GM18502 (cell line): Measurements from ENCODE around the gene DCTN2.
"Not testable (repeated sequence)": the region's sequence is repeated elsewhere in the genome, so short reads cannot be mapped to it uniquely, and the experiment has no call there.

ENCODE experiments used
- ATAC-seq: cut with Tn5 transposase; IDR thresholded peaks from one replicate; pipeline ENCODE4 v1.9.1; 2021; ENCODE audit warnings: mild to moderate bottlenecking; ENCODE audit not compliant: unreplicated experiment, poor library complexity

The DCTN2 gene

GRCh38 chr12:57577981-57578758 lies 31.2 kb upstream of the DCTN2 start:
- no peak for ATAC-seq

- ATAC-seq = no peak
Observed at GRCh38 chr12:57576613-57577160, 29.7 kb upstream of the DCTN2 start.

GRCh38 chr12:57575771-57576612 lies 29.0 kb upstream of the DCTN2 start:
- no peak for ATAC-seq

- no peak for ATAC-seq
Observed at GRCh38 chr12:57574795-57575194, 27.8 kb upstream of the DCTN2 start.

GRCh38 chr12:57571926-57572762 lies 25.2 kb upstream of the DCTN2 start:
- no peak for ATAC-seq

GRCh38 chr12:57570438-57570837 lies 23.4 kb upstream of the DCTN2 start:
- not testable (repeated sequence) for ATAC-seq

GRCh38 chr12:57569858-57570257 lies 22.9 kb upstream of the DCTN2 start:
- no peak for ATAC-seq

GRCh38 chr12:57568838-57569237 lies 21.8 kb upstream of the DCTN2 start:
- no peak for ATAC-seq

- no peak for ATAC-seq
Observed at GRCh38 chr12:57564178-57564740, 17.3 kb upstream of the DCTN2 start.

- ATAC-seq = no peak
Observed at GRCh38 chr12:57563358-57563757, 16.4 kb upstream of the DCTN2 start.

- ATAC-seq = not testable (repeated sequence)
Observed at GRCh38 chr12:57561117-57561516, 14.1 kb upstream of the DCTN2 start.

GRCh38 chr12:57560516-57560915 lies 13.5 kb upstream of the DCTN2 start:
- no peak for ATAC-seq

GRCh38 chr12:57558864-57559263 lies 11.9 kb upstream of the DCTN2 start:
- no peak for ATAC-seq

GRCh38 chr12:57554897-57555296 lies 7.9 kb upstream of the DCTN2 start:
- no peak for ATAC-seq

- no peak for ATAC-seq
Observed at GRCh38 chr12:57554453-57554852, 7.5 kb upstream of the DCTN2 start.

- ATAC-seq = no peak
Observed at GRCh38 chr12:57553343-57554202, 6.6 kb upstream of the DCTN2 start.

GRCh38 chr12:57552835-57553313 lies 5.9 kb upstream of the DCTN2 start:
- ATAC-seq = no peak

- ATAC-seq = no peak
Observed at GRCh38 chr12:57552306-57552651, 5.3 kb upstream of the DCTN2 start.

- ATAC-seq = no peak
Observed at GRCh38 chr12:57551637-57552305, 4.8 kb upstream of the DCTN2 start.
